GM19025 (cell line): Measurements from ENCODE around the gene RPS6KC1.
"Not testable (repeated sequence)": the region's sequence is repeated elsewhere in the genome, so short reads cannot be mapped to it uniquely, and the experiment has no call there.

ENCODE experiments used
- ATAC-seq: cut with Tn5 transposase; IDR thresholded peaks from one replicate; pipeline ENCODE4 v1.9.1; 2021; ENCODE audit warnings: mild to moderate bottlenecking, low read depth, moderate library complexity; ENCODE audit not compliant: unreplicated experiment

The RPS6KC1 gene

DNA sequence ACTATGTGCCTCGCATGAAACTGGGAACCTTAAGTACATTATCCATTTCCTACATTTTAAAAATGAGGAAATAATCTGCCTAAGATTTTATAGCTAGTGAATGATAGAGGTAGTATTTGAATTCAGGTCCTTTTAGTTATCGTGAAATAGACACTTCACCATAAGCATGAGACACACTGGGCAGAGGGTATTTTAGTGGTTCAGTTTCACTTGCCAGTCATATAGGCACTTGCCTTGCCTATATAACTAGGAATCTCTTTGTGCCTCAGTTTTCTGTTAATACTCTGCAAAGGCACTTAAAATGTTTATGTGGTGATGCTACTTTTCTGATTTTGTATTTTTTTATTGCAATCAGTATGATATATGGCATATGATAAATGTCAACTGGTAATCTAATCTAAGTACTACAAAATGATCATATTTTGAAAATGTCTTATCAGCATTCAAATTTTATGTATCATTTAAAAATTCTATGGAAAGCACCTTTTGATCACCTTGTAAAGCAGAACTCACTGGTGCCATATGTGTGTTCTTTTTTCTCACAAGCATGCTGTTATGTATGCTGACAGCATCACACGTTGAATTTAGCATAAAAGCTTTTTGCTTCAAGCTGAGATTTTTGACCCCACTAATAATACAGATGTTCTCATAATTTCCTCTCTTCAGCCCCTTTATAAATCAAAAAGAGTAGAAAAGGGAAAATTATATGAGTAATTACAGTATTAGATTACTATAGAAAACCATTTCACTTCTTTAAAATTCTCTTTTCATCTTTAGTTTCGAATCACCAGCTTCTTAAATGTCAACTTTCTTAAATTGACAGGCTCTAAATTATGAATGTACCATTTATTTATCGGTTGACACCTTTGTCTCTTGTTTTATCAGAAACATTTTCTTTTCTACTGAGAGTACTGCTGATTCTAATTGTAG is 52.6 kb downstream of the RPS6KC1 start:
- no peak for ATAC-seq

DNA sequence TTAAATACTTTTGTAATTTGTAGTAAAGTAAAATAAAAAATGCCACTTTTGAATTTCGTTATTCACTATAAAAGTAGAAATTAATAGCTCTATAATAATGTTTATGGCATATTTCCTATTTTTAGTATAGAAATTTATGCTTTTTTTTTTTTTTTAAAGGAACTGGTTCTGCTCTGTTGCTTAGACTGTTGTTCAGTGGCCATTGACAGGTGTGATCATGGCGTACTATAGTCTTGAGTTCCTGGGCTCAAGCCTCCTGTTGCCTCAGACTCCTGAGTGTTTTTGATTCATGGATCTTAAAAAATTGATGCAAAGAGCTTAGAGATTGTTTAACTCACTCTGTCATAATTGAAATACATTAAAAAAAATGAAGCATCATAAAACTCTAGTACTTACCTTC is 53.6 kb downstream of the RPS6KC1 start:
- ATAC-seq: no peak

DNA sequence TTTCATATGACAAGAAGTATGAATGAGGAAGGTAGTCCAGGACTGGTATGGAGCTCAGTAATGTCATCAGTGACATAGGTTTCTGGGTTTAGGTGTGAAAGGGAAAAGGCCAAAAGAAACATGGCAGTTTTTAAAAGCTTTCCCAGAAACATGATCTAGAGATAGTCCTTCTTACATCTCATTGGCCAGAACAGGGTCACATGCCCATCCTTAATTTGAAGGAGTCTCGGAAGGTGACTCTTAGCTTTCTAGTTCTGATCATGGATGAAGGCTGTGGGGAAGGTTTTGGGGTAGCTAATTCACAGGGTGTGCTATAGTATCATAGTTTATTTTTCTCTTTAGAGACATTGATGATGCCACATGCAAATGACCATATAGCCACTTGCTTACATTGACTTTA is 55.3 kb downstream of the RPS6KC1 start:
- no peak for ATAC-seq

DNA sequence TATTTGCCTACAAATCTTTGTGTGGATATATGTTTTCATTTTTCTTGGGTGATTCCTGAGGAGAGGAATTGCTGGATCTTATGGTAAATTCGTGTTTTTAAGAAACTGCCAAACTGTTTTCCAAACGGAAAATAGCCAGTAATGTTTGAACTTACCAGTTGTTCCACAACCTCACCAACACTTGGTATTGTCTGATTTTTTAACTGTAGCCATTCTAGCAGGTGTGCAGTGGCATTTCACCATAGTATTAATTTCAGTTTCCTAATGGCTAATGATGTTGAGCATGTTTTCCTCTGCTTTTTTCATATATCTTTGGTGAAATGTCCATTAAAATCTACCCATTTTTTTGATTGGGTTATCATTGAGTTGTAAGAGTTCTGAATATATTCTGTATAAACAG is 56.6 kb downstream of the RPS6KC1 start:
- ATAC-seq: no peak

DNA sequence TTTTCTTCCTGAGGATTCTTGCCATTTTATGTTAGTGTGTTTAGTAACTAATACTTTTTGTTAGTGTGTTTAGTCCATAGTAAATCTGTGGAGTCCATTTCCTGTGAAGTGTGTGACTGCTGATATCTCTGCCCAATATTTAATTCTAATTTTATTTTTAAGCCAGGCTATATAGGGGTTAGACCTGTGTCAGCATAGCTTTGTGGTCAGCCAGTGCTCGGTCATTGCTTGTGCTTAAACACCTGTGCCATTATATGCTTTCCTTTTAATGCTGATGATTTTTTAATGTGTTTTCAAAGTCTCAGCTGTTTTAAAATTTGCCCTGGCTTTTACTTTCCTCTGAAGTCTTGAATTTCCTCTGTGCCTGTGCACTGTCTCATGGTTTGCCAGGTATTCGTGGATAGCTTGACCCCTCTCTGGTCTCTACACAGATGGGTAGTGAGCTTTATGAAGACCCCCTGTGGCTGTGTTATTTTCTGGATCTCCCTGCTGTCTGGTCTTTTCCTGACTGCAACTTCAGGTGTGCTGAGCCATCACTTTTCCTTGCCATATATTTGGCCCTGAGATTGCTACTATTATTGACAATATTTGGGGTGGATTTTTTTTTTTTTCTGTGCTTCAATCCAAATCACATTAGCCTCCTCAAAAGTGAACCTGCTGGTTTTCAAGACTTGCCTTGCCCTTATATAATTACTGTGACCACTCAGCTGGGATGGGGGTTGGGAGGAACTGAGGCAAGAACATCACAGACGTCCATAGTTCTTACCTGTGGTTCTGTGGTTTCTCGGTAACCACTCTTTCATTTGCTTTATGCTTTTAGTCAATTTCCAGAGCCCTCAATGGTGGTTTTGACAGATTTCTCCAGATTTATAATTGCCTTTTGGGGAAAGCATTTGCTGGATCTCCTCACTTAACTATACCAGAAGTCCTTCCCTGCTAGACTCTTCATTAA is 59.6 kb downstream of the RPS6KC1 start:
- no peak for ATAC-seq

DNA sequence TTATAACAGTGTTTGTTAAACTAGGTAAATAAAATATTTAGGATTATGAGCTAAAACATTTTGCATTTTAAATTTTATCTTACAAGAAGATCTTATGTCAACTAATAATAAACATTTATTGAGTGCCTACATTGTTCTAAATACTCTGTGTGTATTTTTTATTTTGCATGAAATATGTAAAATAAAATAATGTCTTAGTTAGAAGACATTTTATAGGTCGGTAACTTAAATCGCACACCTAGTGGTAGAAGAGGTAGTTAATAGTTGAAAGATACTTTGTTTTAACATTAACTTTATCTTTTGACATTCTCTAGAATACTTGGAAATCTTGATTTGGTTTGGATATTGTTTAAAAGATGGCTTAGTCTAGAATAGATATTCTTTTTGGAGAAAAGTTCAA is 60.5 kb downstream of the RPS6KC1 start:
- no peak for ATAC-seq

DNA sequence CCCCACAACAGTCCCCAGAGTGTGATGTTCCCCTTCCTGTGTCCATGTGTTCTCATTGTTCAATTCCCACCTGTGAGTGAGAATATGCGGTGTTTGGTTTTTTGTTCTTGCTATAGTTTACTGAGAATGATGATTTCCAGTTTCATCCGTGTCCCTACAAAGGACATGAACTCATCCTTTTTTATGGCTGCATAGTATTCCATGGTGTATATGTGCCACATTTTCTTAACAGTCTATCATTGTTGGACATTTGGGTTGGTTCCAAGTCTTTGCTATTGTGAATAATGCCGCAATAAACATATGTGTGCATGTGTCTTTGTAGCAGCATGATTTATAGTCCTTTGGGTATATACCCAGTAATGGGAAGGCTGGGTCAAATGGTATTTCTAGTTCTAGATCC is 61.7 kb downstream of the RPS6KC1 start:
- ATAC-seq: not testable (repeated sequence)

DNA sequence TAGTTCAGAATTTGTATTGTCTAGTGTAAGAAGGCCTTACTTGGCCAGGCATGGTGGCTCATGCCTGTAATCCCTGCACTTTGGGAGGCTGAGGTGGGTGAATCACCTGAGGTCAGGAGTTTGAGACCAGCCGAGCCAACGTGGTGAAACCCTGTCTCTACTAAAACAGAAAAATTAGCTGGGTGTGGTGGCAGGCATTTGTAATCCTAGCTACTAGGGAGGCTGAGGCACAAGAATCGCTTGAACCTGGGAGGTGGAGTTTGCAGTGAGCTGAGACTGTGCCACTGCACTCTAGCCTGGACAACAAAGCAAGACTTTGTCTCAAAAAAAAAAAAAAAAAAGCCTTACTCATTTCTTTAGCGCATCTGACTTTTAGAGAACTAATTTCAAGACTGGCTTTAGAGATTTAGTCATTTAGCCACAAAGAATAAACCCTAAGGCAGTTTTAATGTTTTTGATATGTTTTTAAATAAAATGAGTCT is 66.7 kb downstream of the RPS6KC1 start:
- not testable (repeated sequence) for ATAC-seq

DNA sequence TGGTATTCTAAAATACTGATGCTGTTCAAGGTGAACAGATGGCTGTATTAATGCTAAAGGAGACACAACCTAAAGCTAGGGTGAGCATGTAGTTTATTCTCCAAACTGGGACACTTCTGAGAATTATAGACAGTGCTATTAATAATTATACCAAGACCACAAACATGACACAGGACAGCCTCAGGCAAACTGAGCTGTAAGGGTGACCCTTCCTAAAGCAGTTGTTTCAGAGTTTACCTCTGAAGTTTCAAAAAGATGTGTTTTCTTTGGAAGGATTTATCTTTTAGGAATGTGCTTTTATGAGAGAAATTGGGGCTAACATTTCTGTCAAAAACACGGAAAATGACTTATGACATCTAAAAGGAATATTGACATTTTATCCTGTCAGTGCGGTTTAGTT is 68.8 kb downstream of the RPS6KC1 start:
- ATAC-seq: no peak

DNA sequence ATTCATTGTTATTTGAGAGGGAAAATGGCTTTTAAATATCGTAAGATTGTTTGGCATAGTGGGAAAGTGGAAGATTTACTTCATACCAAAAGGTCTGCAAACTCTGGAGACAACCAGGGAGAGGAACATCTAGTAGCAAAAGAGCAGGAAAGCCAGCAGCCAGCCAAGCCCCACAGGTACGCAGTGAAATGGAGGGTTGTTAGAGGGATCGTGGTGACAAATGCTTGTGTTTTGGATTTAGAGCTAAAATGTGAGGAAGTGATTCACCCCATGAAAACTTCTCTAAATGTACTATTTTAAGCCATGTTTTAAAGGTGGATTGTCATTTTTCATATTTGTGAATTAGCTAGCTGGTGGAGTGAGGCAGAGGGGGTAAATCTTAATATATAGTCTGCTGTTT is 69.3 kb downstream of the RPS6KC1 start:
- no peak for ATAC-seq

DNA sequence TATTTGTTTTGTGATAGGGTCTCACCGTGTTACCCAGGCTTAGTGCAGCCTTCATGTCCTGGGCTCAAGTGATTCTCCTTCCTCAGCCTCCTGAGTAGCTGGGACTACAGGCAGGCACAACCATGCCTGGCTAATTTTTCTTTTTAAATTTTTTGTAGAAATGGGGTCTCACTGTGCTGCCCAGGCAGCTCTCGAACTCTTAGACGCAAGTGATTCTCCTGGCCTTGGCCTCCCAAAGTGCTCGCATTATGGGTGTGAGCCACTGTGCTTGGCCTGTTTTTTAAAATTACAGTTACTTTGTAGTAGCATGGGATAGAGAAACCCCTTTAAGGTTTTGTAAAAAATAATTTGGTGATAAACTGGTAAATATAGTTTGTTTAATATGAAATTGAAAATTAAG is 69.9 kb downstream of the RPS6KC1 start:
- ATAC-seq: no peak

DNA sequence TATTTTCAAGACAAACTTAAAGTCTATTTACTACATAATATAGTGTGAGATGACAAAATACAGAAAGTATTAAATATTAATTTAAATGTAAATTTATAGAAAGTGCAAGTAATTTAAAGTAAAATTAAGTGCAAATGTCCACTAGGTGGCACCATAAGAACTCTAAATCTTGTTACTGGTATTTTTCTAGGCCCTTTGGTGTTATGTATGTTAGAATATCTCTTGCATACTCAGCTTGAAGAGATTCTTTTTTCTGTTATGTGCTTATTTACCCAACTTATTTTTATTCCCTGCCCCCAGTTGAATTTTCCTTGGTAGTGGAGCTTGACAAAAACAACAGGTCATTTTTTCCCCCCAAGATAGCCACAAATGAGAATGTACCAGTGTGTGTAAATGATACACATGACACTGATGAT is 71.5 kb downstream of the RPS6KC1 start:
- ATAC-seq: no peak

DNA sequence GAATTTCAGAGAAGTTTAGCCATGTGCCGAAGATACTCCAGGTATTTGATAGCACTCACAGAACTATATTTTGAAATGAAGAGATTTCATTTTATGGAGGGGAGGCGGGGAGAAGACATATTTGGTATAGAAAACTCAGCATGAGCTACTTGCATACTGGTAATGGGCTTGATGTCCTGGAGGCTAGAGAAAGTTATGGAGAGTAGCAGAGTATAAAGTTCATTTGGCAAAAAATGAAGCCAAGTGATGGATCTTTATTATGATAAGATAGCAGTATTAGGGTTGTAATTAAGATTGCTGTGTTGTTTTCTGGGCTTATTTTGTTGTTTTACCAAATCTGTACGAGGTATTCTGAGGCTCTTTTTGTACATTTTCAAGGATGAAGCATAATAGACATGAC is 72.0 kb downstream of the RPS6KC1 start:
- no peak for ATAC-seq

DNA sequence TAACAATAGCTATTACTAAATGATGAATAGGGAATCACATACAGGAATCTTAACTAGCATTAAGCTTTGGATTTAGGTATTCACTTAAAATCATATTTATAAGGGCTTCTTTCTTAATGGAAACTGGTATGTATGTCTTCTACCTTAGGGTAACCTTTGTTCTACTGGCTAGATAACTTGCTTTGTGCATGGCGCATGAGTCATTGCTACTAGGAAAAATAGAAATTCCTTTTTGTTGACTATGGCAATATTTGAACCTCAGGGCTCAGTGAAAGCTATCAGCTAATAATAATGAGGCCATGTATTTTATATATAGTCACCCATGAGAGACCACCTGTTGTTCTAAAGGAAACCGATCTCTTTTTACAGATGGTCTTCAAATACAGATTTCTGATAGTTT is 72.5 kb downstream of the RPS6KC1 start:
- ATAC-seq: no peak

DNA sequence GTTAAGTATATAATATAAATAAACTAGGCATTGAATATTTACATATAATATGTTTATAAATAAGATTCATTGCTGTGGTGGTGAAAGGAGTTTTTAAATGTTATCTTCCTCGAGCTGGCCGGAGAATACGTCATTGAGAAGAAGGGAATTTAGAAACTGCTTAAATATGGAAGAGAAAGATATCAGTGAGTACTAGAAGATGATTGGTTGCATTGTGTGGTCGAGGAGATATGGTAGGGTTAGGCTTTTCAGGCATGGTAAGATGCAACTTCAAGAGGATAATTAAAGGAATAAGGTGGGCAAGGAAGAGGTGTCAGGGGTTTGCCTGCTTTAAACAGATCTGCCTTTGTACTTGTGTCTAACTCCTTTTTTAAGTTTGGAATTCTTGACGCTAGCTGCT is 73.5 kb downstream of the RPS6KC1 start:
- no peak for ATAC-seq

DNA sequence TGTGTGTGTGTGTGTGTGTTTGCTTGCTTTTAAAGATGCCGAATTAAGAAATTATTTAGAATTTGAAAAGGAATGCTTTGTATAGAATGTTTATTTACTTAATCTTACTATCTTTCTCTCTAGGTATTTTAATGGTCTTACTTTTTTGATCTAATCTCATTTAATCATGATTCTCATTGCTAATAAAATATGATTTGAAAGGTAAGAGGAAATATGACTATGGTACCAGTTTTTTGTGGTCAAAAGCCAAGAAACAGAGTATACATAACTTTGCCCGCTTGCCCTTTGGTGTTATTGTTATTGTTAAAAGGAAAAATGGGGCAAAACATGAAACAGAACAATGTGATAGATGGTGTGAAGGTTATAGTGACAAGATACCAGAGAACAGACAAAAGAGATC is 74.6 kb downstream of the RPS6KC1 start:
- no peak for ATAC-seq

DNA sequence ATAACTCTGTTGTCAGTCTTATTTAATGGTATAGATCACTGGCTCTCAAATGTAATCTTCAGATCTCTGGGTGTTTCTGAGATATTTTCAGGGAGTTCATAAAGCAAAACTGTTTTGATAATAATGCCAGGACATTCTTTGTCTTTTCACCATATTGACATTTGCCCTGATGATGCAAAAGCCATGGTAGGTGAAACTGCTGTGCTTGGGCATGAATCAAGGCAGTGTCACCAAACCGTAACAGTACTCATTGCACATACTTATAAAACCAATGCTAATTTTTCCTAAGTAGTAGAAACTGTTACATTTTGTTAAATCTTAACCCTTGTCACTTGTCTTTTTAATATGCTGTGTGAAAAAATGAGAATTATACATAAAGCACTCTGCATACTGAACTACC is 76.0 kb downstream of the RPS6KC1 start:
- no peak for ATAC-seq

DNA sequence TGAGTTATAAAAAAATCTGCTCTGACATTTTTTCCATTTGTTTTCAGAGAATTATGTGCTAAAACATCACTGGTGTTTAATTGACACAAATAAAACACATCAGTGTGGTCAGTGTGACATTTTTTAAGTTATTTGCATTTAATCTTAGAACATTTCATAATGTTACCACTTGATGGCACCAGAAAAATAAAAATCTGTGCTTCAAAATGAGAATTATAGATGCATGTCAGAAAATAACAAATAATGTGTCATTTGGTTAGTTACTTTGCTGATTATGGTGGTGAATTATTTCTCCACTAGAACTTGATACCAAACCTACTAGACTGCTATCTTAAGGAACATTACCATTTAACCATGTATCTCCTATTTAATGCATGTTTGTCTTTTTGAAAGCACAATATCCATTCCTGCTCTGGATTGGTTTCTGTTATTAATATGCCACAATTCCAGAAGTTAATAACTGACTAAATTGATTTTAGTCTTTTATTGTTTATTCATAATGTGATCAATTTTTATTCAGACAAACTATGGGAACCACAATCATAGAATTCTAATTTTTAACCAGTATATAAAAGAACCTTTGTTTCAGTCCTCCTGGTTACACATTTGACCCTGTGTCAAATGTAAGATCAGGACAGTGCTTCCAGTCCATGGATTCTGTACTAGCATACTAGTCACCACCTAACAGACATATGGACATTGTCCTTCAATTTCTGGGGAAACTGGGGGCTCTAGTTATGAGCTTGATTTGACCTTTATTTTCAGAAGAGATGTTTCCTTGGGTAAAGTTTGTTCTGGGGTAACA is 81.0 kb downstream of the RPS6KC1 start:
- no peak for ATAC-seq

DNA sequence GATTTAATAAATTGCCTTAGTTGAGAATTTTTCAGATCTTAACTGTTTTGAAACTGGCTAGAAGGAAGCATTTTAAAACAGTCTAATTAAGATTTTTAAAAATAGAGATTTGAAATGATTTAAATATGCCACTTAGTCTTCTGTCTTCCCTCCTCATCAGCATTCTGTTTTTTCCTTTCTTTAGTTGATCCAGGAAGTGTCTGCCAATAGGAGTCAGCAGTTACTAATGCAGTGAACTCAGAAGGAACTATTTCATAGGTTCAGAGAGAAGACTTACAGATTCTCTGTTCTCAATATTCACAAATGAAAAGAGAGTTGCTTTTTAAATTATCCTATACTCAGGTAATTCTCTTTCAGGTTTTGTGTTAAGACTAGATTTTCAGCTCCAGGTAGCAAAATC is 84.5 kb downstream of the RPS6KC1 start:
- ATAC-seq: no peak

DNA sequence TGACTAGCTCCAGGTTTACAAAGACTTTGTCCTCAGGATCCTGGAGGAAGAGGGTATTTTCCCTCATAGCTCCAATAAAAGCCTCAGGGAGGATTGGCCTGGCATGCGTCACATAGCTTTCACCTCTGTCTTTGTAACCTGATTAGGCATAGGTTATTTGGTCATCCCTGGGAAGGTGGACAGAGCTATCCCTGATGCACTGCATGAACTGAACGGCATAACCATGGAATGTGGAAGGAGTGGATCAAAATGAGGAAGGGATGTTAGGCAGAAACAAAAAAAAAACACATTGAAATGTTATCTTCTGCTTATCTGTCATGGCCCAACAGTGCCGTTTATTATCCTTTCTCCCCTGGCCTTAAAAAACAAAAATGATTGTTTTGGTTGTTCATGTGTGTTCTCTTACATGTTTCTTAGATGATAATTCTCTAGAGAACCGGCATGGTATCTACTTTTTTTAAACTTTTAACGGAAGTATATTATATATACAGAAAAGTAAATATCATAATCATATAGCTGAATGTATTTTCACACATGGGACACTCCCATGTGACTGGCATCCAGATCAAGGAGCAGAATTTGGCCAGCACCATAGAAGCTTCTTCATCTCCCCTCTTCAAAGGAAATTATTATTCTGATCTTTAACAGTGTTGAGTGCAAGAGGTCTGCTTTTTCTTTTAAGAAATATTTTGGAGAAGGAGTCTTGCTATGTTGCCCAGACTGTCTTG is 85.3 kb downstream of the RPS6KC1 start:
- ATAC-seq: no peak
